Measurements from ENCODE around the gene TMEM59L.
A peak's percentile ranks its signal among the peaks of the same experiment; 100 is the strongest.

The TMEM59L gene

GRCh38 chr19:18609717-18610051 lies 3.0 kb upstream of the TMEM59L start:
- DNase-seq = no peak

GRCh38 chr19:18610245-18610555 lies 2.5 kb upstream of the TMEM59L start:
- no peak for DNase-seq

GRCh38 chr19:18610556-18611326 lies 1.9 kb upstream of the TMEM59L start:
- no peak for DNase-seq

- DNase-seq = no peak
These were observed 1.2 kb upstream of the TMEM59L start for GRCh38 chr19:18611327-18612050.

GRCh38 chr19:18612051-18612771 lies 459 bp upstream of the TMEM59L start:
- no peak for DNase-seq

GRCh38 chr19:18613589-18614234 lies 1.0 kb downstream of the TMEM59L start:
- no peak for DNase-seq

- DNase-seq = no peak
These were observed 3.4 kb downstream of the TMEM59L start for GRCh38 chr19:18616023-18616422.

- no peak for DNase-seq
These were observed 4.9 kb downstream of the TMEM59L start for GRCh38 chr19:18617562-18617961.

- no peak for DNase-seq
These were observed 5.6 kb downstream of the TMEM59L start for GRCh38 chr19:18618236-18618635.

- DNase-seq = no peak
These were observed 7.6 kb downstream of the TMEM59L start for GRCh38 chr19:18620311-18620710.

- DNase-seq = no peak
These were observed 8.2 kb downstream of the TMEM59L start for GRCh38 chr19:18620902-18621301.

- no peak for DNase-seq
These were observed 14.2 kb downstream of the TMEM59L start for GRCh38 chr19:18626906-18627305.

- no peak for DNase-seq
These were observed 16.8 kb downstream of the TMEM59L start for GRCh38 chr19:18629166-18630088.

GRCh38 chr19:18633321-18633720 lies 20.7 kb downstream of the TMEM59L start:
- DNase-seq = no peak

- DNase-seq = no peak
These were observed 22.1 kb downstream of the TMEM59L start for GRCh38 chr19:18634612-18635297.

GRCh38 chr19:18635831-18636182 lies 23.1 kb downstream of the TMEM59L start:
- DNase-seq = no peak

- peak; percentile 92 for DNase-seq
These were observed 23.7 kb downstream of the TMEM59L start for GRCh38 chr19:18636183-18636968.

- DNase-seq = no peak
These were observed 24.4 kb downstream of the TMEM59L start, which contains the start of gene KLHL26 for GRCh38 chr19:18636969-18637629. TSS of gene KLHL26 (plus strand) at chr19:18637028. CDS start at chr19:18637055, 27 bp downstream.

GRCh38 chr19:18637673-18638630 lies 25.3 kb downstream of the TMEM59L start:
- DNase-seq = no peak

All from NCI-H1092 (cell line).